ENCODE results near the gene FRMD5. TPM values are rescaled to one million over a fixed set of nuclear protein-coding genes. Genes with fewer than 3 reads are reported as not detected.

The FRMD5 gene
- polyA plus RNA-seq, 2 of the 4 experiments (the other 2 are of a cell fraction) = 2.5 to 3.6 TPM

- H3K4me3 ChIP-seq = no peak overlapping the region
- WGBS (ENCODE audit: missing lambda C conversion rate) = 74% methylated on average over 1 of the region's 1 CpG
- CTCF ChIA-PET = no interaction called here
- H3K4me2 ChIP-seq = no peak overlapping the region
- POLR2A ChIA-PET = no interaction called here
- TF ChIP-seq TFCP2L1 (CRISPR knock-in tag; IDR thresholded peaks at IDR 0.05) = no peak
- TF ChIP-seq RNF2 (IDR thresholded peaks at IDR 0.05; ENCODE audit: borderline replicate concordance, low read depth) = no peak
- no peak for TF ChIP-seq KDM5A (IDR thresholded peaks at IDR 0.05)
- TF ChIP-seq HOXA7 (CRISPR knock-in tag; IDR thresholded peaks at IDR 0.05) = no peak
- TF ChIP-seq FOSB (CRISPR knock-in tag; IDR thresholded peaks at IDR 0.05) = no peak
- no peak for TF ChIP-seq HEYL (CRISPR knock-in tag; IDR thresholded peaks at IDR 0.05)
- TF ChIP-seq EHMT2 (IDR thresholded peaks at IDR 0.05; ENCODE audit: low read depth) = no peak
- TF ChIP-seq EP300 (IDR thresholded peaks at IDR 0.05) = no peak
- no peak for TF ChIP-seq MAZ (IDR thresholded peaks at IDR 0.05; ENCODE audit: borderline replicate concordance, low read depth, low read length)
- no peak for TF ChIP-seq RCOR1 (IDR thresholded peaks at IDR 0.05; ENCODE audit: low read depth, low read length)
- no peak for ATAC-seq
- H3K9me3 ChIP-seq = no peaks in the 10 kb centered on the region
- 0 out of 3 replicates have a peak, but pooled peaks cover 2% of the 10 kb centered on the region for H3K4me1 ChIP-seq
- H3K27ac ChIP-seq = no peak overlapping the region
- no peak for FAIRE-seq
- no peak for DNase-seq (ENCODE audit: low read depth in 1 of 2, low spot score in 1 of 2)
These were observed 27.4 kb upstream of the FRMD5 start for GRCh38 chr15:44222478-44222877.

- CTCF ChIA-PET = interaction anchor here (0.6 to 3.1 kb wide), 24 partner anchors 9 to 316 kb away, joined by 3 to 34 read pairs (median 4); no protein-coding TSS in a partner anchor
- Histone ChIP-seq H3K9me3 (no peaks in the 10 kb centered on the region), H3K27ac (peak overlapping the region in 1 of 2 experiments; percentile 66; a peak in 3 of 6 replicates), H3K4me2 (no peak overlapping the region), H3K4me1 (peaks cover 20% of the 10 kb centered on the region), H3K4me3 (no peak overlapping the region)
- 70% methylated on average over 3 of the region's 3 CpGs for WGBS (ENCODE audit: missing lambda C conversion rate)
- POLR2A ChIA-PET = no interaction called here
- TF ChIP-seq RAD21 (conservative IDR thresholded peaks at IDR 0.05 in 1 of 2, IDR thresholded peaks at IDR 0.05 in 1 of 2) (0 out of 5 replicates have a peak, but pooled peaks of 1 of the 2 experiments have one; percentile 13), KDM5A (IDR thresholded peaks at IDR 0.05) (no peak)
- DNase-seq (ENCODE audit: low read depth in 1 of 2, low spot score in 1 of 2) (no peak), ATAC-seq (peak in 1 of 2 experiments; percentile 43; a peak in 2 of 6 replicates), FAIRE-seq (no peak)
These were observed 24.0 kb upstream of the FRMD5 start for GRCh38 chr15:44219073-44219472.

GRCh38 chr15:44216958-44217357 lies 21.9 kb upstream of the FRMD5 start:
- DNase-seq (ENCODE audit: low read depth in 1 of 2, low spot score in 1 of 2) (no peak), FAIRE-seq (no peak), ATAC-seq (no peak)
- POLR2A ChIA-PET = interaction anchor here (0.8 kb wide), 1 partner anchor 287 kb away, joined by 3 read pairs; no protein-coding TSS in a partner anchor
- TF ChIP-seq ESRRA (IDR thresholded peaks at IDR 0.05; ENCODE audit: borderline replicate concordance, low read length) (no peak), NR3C1 (IDR thresholded peaks at IDR 0.05) (no peak), CTCF (IDR thresholded peaks at IDR 0.05) (no peak), HOXA7 (CRISPR knock-in tag; IDR thresholded peaks at IDR 0.05) (no peak), ATOH8 (CRISPR knock-in tag; IDR thresholded peaks at IDR 0.05; ENCODE audit: low read depth) (no peak), SMC3 (IDR thresholded peaks at IDR 0.05) (no peak), RARB (CRISPR knock-in tag; IDR thresholded peaks at IDR 0.05) (no peak), CHD4 (IDR thresholded peaks at IDR 0.05; ENCODE audit: borderline replicate concordance) (no peak), PBX3 (IDR thresholded peaks at IDR 0.05) (no peak), REST (IDR thresholded peaks at IDR 0.05) (no peak)
- 56% methylated on average over 1 of the region's 1 CpG for WGBS (ENCODE audit: missing lambda C conversion rate)
- CTCF ChIA-PET = interaction anchor here (0.7 to 1.7 kb wide), 10 partner anchors 10 to 345 kb away, joined by 3 to 6 read pairs (median 4); no protein-coding TSS in a partner anchor
- no peak overlapping the region for H3K4me2 ChIP-seq
- peaks cover 20% of the 10 kb centered on the region for H3K4me1 ChIP-seq
- H3K4me3 ChIP-seq = no peak overlapping the region
- H3K27ac ChIP-seq = peak overlapping the region in 1 of 2 experiments; percentile 55; a peak in 3 of 6 replicates
- H3K9me3 ChIP-seq = no peaks in the 10 kb centered on the region
